ENCODE measurements around the gene NUMB.

Gene NUMB

DNA sequence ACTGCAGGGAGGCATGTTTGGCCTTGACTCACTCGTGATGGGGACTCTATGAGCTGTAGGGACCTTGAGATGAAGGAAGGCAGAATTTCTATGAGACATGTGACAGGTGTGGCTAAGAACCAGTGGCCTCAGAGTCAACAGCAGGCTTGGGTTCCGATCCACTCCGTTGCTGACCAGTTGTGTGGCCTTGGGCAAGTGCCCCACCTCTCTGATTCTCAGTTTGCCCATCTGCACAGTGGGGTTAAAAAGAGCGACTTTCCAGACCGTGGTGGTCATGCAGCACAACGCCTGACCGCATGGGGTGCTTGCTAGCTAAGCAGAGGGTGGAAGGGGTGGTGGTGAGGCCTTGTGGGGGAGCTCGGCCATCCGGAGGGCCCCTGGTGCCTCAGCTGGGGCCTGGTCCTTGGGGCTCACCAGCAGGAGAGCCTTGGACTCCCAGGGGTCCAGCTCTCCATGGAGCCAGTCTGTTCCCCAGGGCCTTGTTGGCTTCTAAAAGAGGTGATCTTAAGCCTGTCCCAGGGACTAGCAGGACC, 202.6 kb downstream of the NUMB start:
- DNase-seq = no peak

DNA sequence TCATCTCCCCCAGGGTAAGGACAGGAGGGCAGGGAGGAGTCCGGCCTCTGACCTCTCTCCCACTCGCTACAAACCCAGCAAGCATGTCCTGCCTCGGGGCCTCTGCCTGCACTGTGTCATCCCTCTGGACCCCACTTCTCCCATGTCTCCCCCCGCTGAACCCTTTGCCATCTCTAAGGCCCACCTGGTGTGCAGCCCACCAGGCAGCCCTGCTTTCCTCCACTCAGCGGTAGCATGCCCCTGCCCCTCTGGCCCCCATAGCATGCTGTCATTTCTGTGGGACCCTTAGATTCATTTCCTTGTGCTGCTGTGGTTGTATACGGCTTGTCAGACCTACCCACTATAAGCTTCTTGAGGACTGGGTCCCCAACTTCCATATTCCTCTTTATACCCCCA, 203.3 kb downstream of the NUMB start:
- no peak for DNase-seq

GRCh38 chr14:73254247-73255004, 203.9 kb downstream of the NUMB start:
- no peak for DNase-seq

DNA sequence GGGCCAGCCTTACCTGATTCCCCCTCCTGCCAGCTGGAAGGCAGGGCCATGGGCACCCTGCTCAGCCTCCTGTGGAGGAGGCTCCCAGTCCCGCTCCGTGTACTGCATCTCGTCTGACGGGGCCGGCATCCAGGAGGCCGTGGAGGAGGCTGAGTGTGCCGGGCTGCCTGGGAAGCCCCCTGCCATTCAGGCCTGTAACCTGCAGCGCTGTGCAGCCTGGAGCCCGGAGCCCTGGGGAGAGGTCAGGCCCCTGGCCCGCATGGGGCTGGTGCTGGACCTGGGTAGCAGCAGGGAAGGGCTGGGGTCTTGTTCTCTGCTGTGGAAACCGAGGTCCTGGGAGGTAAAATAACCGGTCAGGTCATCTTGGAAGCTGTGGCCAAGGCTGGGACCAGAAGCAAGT, 204.6 kb downstream of the NUMB start:
- DNase-seq = no peak

DNA sequence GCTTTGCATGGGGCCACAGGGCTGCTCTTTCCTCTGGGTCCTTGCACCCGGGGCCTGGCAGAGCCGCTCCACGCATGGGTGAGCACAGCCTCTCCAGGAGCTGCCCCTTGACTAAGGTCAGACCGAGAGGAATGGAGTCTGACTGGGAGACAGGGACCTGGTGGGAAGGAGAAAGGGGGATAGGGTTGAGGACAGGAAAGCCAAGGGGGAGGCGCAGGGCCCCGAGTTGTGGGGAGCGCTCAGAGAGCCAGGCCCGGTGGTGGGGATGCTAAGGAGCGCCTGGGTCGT, 205.1 kb downstream of the NUMB start:
- DNase-seq = no peak

DNA sequence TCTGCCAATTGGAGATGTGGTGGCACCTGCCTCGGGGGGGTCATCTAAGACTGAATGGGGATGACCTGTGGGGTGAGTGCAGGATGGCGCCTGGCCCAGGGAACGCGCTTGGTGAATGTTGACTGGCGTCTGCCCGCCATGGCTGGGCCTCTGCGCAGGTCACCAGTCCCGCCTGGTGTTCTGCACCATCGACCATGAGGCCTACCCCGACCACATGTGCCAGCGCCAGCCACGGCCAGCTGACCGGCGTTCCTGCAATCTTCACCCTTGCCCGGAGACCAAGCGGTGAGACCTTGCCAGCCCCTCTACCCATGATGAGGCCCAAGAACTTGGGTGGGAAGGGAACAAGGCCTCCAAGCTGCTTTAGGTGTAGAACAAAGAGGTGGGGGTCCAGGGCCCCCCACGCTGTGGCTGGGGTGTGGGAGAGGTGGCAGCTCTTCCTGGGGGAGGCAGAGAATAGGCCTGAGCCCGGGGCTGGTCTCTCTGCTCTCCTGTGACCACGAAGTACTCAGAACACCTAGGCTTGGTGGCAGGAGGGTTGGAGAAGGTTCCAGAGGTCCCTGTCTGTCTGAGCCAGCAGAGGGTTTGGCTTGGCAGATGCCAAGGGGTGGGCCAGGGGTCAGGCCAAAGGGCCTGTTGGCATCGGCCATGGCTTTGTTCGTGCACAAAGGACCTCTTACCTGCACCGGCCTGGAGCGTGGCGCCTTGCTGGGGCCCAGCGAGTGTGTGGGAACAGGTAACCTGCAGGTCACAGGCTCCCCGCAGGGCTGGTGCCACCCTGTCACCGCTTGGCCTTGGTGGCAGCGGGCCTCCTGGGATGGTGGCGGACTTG, 205.6 kb downstream of the NUMB start:
- no peak for DNase-seq

GRCh38 chr14:73251516-73252215, 206.7 kb downstream of the NUMB start:
- no peak for DNase-seq

GRCh38 chr14:73250781-73251500, 207.4 kb downstream of the NUMB start:
- no peak for DNase-seq

- no peak for DNase-seq
Measured at GRCh38 chr14:73250317-73250713, 208.0 kb downstream of the NUMB start.

- no peak for DNase-seq
Measured at GRCh38 chr14:73249564-73250316, 208.6 kb downstream of the NUMB start.

DNA sequence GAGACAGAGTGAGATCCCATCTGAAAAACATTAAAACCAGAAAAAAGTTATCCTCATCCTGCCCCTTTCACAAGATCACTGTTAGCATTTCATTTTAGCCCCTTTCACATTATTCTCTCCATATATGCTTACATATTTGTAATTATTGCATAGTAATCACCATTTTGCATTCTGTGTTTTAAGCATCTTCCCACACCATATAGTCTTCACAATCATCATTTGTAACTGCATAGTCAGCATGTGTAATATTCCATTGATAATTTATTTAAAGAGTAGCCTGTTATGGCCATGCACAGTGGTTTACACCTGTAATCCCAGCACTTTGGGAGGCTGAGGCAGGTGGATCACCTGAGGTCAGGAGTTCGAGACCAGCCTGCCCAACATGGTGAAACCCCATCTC, 209.2 kb downstream of the NUMB start:
- no peak for DNase-seq

DNA sequence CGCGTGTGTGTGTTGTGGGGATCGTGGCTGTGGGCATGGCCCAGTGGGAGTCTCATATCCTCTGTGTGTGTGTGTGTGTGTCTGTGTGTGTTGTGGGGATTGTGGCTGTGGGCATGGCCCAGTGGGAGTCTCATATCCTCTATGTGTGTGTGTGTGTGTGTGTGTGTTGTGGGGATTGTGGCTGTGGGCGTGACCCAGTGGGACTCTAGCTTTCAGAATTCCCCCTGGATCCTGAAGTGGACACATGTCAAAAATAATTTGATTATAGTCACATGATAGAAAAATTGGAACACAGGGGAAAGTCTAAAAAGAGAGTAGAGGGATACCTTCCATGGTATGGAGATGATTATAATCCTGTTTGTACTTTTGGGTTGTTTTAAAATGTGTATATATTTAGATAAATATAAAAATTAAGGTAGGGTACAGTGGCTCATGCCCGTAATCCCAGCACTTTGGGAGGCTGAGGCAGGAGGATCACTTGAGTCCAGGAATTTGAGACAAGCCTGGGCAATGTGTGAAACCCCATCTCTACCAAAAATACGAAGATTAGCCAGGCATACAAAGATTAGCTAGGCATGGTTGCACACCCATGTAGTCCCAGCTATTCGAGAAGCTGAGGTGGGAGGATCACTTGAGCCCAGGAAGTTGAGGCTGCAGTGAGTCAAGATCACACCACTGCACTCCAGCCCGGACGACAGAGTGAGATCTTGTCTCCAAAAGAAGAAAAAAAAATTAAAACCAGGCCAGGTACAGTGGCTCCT, 210.1 kb downstream of the NUMB start:
- no peak for DNase-seq

GRCh38 chr14:73246387-73247150, 211.8 kb downstream of the NUMB start:
- no peak for DNase-seq

DNA sequence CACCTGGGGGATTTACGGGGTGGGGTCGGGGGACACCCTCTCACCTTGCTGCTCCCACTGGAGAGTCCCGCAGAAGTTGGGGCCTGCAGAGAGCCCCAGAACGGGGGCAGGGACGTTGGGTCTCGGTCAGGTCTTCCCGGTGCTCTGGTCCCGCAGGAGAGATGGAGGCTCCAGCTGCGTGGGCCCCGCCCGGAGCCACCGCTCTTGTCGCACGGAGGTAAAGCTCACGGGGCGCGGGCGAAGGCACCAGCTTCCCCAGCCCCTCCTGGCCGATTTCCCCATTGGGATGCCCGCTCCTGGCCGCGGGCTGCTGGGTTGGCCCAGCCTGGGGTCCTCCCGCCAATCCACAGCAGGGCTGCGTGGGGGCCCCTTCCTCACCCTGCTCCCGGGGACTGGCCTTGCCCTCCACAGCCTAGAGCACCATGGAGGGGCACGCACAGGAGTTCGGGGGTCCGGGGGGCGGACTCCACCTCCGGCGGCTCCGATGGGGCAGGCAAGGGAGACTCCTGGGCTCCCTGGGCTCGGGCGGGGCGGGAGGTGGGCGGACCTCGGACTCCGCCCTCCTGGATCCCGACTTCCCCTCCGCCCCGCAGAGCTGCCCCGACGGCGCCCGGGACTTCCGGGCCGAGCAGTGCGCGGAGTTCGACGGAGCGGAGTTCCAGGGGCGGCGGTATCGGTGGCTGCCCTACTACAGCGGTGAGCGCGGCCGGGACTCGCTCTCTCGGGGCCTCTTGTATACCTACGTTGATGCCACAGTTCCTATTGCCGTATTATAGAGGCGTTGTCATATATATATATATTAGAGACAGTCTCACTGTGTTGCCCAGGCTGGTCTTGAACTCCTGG, 212.6 kb downstream of the NUMB start:
- peak; percentile 63 for DNase-seq

DNA sequence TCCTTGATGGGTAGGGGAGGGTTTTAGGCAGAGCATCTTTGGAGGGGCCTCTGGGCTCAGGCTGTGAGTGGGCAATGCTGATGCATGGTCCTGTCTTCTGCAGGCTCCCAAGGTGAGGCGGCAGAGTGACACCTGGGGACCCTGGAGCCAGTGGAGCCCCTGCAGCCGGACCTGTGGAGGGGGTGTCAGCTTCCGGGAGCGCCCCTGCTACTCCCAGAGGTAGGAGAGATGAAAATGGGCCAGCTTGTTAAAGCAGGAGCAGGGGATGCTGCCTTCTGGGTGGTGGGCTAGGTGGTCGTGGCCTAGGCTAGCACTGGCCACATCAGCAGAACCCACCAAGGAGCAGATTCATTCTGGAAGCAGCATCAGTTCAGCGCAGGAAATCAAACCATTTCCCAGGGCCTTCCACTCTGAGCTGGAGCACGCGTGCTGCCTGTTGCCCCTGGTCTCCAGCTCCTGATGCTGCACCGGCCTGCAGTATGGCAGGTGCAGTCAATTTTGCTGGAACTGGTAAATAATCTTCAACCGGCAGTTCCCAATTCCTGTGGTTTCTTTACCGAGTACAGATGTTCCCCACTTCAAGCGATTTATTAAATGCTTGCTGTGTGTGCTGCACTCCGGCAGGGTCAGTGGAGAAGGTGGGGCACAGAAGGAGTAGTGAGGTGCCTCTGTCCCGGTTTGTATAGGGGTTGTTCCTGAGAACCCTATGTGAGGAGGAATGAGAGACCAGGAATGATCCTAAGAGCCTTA, 213.6 kb downstream of the NUMB start:
- no peak for DNase-seq

- DNase-seq = no peak
Measured at GRCh38 chr14:73243748-73244147, 214.6 kb downstream of the NUMB start.

GRCh38 chr14:73243341-73243740, 215.0 kb downstream of the NUMB start:
- no peak for DNase-seq

- DNase-seq = no peak
Measured at GRCh38 chr14:73242357-73242901, 215.9 kb downstream of the NUMB start.
